ENCODE data around the gene BICDL1. TPM values are rescaled to one million over a fixed set of nuclear protein-coding genes. Genes with fewer than 3 reads are reported as not detected.
"Not testable (repeated sequence)": the region's sequence is repeated elsewhere in the genome, so short reads cannot be mapped to it uniquely, and the experiment has no call there.

Gene BICDL1
- total RNA-seq, 1 experiment from 2014 or later, result 20.7 TPM

GRCh38 chr12:120015313-120015712 is 26.3 kb downstream of the BICDL1 start:
- TF ChIP-seq, protein P1, sequence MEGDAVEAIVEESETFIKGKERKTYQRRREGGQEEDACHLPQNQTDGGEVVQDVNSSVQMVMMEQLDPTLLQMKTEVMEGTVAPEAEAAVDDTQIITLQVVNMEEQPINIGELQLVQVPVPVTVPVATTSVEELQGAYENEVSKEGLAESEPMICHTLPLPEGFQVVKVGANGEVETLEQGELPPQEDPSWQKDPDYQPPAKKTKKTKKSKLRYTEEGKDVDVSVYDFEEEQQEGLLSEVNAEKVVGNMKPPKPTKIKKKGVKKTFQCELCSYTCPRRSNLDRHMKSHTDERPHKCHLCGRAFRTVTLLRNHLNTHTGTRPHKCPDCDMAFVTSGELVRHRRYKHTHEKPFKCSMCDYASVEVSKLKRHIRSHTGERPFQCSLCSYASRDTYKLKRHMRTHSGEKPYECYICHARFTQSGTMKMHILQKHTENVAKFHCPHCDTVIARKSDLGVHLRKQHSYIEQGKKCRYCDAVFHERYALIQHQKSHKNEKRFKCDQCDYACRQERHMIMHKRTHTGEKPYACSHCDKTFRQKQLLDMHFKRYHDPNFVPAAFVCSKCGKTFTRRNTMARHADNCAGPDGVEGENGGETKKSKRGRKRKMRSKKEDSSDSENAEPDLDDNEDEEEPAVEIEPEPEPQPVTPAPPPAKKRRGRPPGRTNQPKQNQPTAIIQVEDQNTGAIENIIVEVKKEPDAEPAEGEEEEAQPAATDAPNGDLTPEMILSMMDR (IDR thresholded peaks at IDR 0.05; ENCODE audit: unreplicated experiment), result no peak
- POLR2A ChIA-PET, result interaction anchor here (3.5 kb wide), 1 partner anchor 26 kb away, joined by 16 read pairs; the partner anchor contains the start of gene BICDL1
- no TSS peak for BruUV-seq (replicated peaks)
- Mint-ChIP-seq H3K4me1 (ENCODE audit: insufficient read depth, unreplicated experiment) (peaks cover 7% of the 10 kb centered on the region), H3K27me3 (ENCODE audit: insufficient read depth, unreplicated experiment) (no peaks in the 10 kb centered on the region), H3K36me3 (ENCODE audit: insufficient read depth, unreplicated experiment) (no peaks in the 10 kb centered on the region), H3K4me3 (ENCODE audit: unreplicated experiment) (no peak overlapping the region), H3K9me3 (ENCODE audit: unreplicated experiment) (no peaks in the 10 kb centered on the region), H3K27ac (ENCODE audit: low read depth, unreplicated experiment) (no peak overlapping the region)
- intact Hi-C loops (cut with micrococcal nuclease), result no loop called here
- CTCF ChIA-PET, result interaction anchor here (0.9 to 1.0 kb wide), 2 partner anchors 9 to 18 kb away, joined by 3 read pairs; no protein-coding TSS in a partner anchor
- no peak for DNase-seq (ENCODE audit: unreplicated experiment)

- POLR2A ChIA-PET; H3K27ac Mint-ChIP-seq (ENCODE audit: low read depth, unreplicated experiment); H3K9me3 Mint-ChIP-seq (ENCODE audit: unreplicated experiment); H3K4me1 Mint-ChIP-seq (ENCODE audit: insufficient read depth, unreplicated experiment); H3K36me3 Mint-ChIP-seq (ENCODE audit: insufficient read depth, unreplicated experiment); BruUV-seq (replicated peaks); DNase-seq (ENCODE audit: unreplicated experiment); H3K27me3 Mint-ChIP-seq (ENCODE audit: insufficient read depth, unreplicated experiment); H3K4me3 Mint-ChIP-seq (ENCODE audit: unreplicated experiment); intact Hi-C loops (cut with micrococcal nuclease); CTCF ChIA-PET: not testable (repeated sequence)
These were observed 27.2 kb downstream of the BICDL1 start for GRCh38 chr12:120016199-120016598.

DNA sequence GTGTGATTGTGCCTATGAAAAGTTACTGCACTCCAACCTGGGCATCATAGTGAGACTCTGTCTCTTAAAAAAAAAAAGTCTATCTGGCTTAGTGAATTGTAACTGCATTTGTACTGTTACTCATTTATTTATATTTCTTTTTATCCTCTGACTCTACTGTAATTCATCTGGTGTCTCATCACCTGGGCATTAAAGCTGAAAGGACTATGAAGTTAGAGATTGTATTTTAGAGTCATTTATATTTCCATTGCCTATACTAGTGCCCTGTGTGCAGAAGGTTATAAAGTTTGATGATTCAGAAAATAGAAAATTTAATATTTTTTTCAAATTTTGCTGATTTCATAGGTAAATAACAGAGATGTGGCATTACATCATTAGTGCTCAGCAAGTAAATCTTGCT is 30.2 kb downstream of the BICDL1 start:
- Mint-ChIP-seq H3K27me3 (ENCODE audit: insufficient read depth, unreplicated experiment) (no peaks in the 10 kb centered on the region), H3K4me3 (ENCODE audit: unreplicated experiment) (no peak overlapping the region), H3K36me3 (ENCODE audit: insufficient read depth, unreplicated experiment) (no peaks in the 10 kb centered on the region), H3K27ac (ENCODE audit: low read depth, unreplicated experiment) (no peak overlapping the region), H3K9me3 (ENCODE audit: unreplicated experiment) (no peaks in the 10 kb centered on the region), H3K4me1 (ENCODE audit: insufficient read depth, unreplicated experiment) (no peaks in the 10 kb centered on the region)
- TF ChIP-seq, protein P1 (IDR thresholded peaks at IDR 0.05; ENCODE audit: unreplicated experiment), result no peak
- POLR2A ChIA-PET, result interaction anchor here (0.6 to 1.3 kb wide), 3 partner anchors 67 to 81 kb away, joined by 4 read pairs; no protein-coding TSS in a partner anchor
- BruUV-seq (replicated peaks), result no TSS peak
- CTCF ChIA-PET, result interaction anchor here (0.5 to 1.0 kb wide), 3 partner anchors 15 to 300 kb away, joined by 3 to 4 read pairs (median 3); no protein-coding TSS in a partner anchor
- intact Hi-C loops (cut with micrococcal nuclease), result no loop called here
- no peak for DNase-seq (ENCODE audit: unreplicated experiment)

- intact Hi-C loops (cut with micrococcal nuclease), result no loop called here
- BruUV-seq (replicated peaks), result no TSS peak
- no peaks in the 10 kb centered on the region for H3K9me3 Mint-ChIP-seq (ENCODE audit: unreplicated experiment)
- DNase-seq (ENCODE audit: unreplicated experiment), result no peak
- H3K4me3 Mint-ChIP-seq (ENCODE audit: unreplicated experiment), result no peak overlapping the region
- ChIA-PET CTCF (interaction anchor here (0.6 to 1.0 kb wide), 2 partner anchors 14 to 54 kb away, joined by 3 read pairs; no protein-coding TSS in a partner anchor), POLR2A (interaction anchor here (0.6 to 1.4 kb wide), 5 partner anchors 10 to 88 kb away, joined by 3 to 7 read pairs (median 4); no protein-coding TSS in a partner anchor)
- no peaks in the 10 kb centered on the region for H3K27me3 Mint-ChIP-seq (ENCODE audit: insufficient read depth, unreplicated experiment)
- no peaks in the 10 kb centered on the region for H3K36me3 Mint-ChIP-seq (ENCODE audit: insufficient read depth, unreplicated experiment)
- TF ChIP-seq, protein P1 (IDR thresholded peaks at IDR 0.05; ENCODE audit: unreplicated experiment), result no peak
- H3K27ac Mint-ChIP-seq (ENCODE audit: low read depth, unreplicated experiment), result no peak overlapping the region
- no peaks in the 10 kb centered on the region for H3K4me1 Mint-ChIP-seq (ENCODE audit: insufficient read depth, unreplicated experiment)
These were observed 30.9 kb downstream of the BICDL1 start for GRCh38 chr12:120019938-120020337.

All from MCF 10A (cell line).